GM18517 (cell line): ENCODE measurements around the gene WFIKKN2.
"Not testable (repeated sequence)": the region's sequence is repeated elsewhere in the genome, so short reads cannot be mapped to it uniquely, and the experiment has no call there.

Source experiments
- ATAC-seq: cut with Tn5 transposase; IDR thresholded peaks from one replicate; pipeline ENCODE4 v1.9.1; 2021; ENCODE audit warnings: mild to moderate bottlenecking, moderate library complexity; ENCODE audit not compliant: unreplicated experiment

Gene WFIKKN2

DNA sequence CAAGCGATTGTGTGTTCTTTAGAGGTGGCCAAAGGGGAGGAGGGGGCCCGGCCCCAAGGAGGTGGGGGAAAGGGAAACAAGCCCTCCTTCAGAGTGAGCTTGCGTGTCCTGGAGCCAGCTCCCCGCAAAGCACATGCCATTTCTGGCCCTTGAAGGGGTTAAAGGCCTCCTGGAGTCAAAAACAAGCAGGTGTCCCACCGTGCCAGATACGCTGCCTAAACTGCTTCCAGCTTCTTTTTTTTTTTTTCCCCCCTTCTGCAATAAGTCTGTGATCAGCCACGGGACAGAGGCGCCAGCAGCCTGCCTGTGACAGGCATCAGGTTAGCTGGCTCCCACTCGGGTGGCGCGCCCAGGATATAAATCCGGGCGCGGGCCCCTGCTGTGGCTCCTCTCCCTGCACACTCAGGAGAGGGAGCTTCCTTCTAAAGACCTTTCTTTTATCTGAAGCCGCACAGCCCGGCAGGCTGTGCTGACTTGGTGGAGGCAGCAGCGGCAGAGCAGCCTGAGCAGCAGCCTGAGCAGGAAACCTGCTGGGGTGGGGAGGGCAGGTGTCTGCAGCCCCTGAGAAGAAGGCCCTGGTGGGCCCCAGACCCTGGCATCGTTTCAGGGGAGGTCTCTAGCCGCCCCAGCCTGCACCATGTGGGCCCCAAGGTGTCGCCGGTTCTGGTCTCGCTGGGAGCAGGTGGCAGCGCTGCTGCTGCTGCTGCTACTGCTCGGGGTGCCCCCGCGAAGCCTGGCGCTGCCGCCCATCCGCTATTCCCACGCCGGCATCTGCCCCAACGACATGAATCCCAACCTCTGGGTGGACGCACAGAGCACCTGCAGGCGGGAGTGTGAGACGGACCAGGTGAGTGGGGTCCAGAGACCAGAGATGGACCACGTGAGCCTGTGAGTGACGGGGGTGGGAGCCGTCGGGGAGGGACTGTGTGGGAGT is at the start of gene WFIKKN2:
Gene WFIKKN2 (plus strand): TSS at position 286 of the 934 bp plus-strand sequence. CDS start 352 bp downstream, at position 638.
- no peak for ATAC-seq

DNA sequence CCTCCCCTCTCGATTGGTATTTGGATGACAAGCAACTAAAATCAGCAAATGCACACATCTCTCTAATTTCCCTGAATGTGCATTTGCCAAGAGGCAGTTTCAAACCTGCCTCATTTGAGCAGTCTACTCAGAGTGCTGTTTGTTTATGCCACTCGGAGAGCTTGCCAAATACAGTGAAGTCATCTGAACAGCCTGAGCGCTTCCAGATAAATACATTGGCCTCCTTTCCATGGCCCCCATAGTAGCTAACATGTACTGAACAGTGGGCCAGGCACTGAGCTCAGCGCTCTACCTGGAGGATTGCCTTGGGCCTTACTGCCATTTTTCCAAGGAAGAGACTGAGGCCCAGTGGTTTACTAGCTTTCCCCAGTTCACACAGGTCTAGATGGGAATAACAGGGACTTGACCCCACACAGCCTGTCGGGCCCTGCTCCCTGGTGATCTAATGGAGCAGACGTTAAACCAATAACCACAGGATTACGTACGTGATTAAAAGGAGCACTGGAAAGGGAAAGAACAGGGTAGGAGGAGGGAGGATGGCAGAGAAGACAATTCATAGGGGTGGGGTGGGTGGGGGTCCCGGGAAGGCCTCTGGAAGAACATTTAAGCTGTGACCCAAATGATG is 49.3 kb upstream of the WFIKKN2 start:
- no peak for ATAC-seq

DNA sequence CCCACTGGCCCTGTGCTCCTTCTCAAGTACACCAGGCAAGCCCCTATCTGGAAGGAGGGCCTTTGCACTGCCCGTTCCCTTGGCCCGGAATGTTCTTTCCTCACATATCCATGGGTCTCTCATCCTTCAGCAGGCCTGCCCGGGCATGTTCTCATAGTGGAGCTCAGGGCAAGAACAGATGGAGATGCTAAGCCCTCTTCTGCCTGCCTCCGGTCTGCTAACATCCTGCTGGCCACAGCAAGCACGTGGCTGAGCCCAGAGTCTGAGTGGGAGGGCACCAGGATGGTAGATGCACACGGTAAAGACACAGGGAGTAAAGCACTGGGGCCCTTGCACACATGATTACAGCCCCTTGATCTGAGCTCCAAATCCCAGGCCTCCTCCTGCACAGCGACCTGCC is 48.3 kb upstream of the WFIKKN2 start:
- no peak for ATAC-seq

- no peak for ATAC-seq
These were observed 44.8 kb upstream of the WFIKKN2 start for GRCh38 chr17:50790618-50791017.

DNA sequence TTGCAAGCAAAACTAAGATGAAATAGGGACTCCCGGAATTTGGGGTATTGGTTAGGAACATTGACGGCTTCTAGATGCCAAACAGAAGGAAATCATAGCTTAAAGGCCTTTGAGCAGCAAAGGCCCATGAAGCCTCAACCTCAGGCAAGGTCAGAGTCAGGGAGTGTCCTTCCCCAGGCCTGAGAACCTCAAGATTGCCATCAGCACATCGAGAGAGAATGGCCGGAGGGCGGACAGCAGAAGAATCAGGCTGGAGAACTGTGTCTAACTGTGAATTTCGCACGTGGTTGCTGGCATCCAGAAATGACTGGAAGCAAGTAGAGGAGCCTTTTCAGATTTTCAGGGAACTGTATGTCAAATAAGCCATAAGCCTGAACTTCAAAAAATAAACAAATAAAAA is 43.3 kb upstream of the WFIKKN2 start:
- no peak for ATAC-seq

GRCh38 chr17:50793007-50793406 is 42.4 kb upstream of the WFIKKN2 start:
- no peak for ATAC-seq

DNA sequence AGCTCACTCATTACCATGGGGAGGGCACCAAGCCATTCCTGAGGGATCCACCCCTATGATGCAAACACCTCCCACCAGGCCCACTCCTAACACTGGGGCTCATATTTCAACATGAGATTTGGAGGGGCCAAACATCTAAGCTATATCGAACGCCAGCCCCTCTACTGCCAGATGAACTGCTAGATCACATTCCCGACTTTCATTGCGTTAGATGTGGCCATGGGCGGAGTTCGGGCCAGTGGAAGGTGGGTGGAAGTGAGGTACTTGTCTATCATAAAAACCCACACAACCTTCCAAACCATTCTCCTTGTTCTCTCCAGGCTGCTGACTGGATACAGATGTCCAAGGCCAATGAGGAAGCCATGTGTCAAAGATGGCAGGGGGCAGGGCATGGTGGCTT is 41.0 kb upstream of the WFIKKN2 start:
- no peak for ATAC-seq

- no peak for ATAC-seq
These were observed 38.1 kb upstream of the WFIKKN2 start for GRCh38 chr17:50797135-50797810.

- no peak for ATAC-seq
These were observed 36.7 kb upstream of the WFIKKN2 start for GRCh38 chr17:50798424-50799288.

DNA sequence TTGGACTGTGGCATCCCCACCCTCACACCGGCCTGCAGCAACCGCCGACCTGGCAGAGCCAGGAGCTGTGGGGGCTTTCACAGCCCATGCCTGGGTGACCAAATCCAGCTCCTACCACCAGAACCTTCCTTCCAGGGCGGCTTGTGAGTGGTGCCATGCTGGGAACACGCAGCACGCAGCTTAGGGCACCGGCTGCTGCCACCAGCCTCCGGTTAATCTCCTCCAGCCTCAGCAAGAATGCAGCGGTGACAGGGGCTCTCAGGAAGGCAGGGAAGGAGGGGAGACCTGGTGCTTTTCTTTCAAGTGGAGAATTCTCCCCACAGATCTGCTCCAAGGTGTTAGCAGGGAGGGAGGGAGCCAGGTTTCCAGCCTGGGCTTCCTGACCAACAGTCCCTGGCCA is 35.8 kb upstream of the WFIKKN2 start:
- no peak for ATAC-seq

DNA sequence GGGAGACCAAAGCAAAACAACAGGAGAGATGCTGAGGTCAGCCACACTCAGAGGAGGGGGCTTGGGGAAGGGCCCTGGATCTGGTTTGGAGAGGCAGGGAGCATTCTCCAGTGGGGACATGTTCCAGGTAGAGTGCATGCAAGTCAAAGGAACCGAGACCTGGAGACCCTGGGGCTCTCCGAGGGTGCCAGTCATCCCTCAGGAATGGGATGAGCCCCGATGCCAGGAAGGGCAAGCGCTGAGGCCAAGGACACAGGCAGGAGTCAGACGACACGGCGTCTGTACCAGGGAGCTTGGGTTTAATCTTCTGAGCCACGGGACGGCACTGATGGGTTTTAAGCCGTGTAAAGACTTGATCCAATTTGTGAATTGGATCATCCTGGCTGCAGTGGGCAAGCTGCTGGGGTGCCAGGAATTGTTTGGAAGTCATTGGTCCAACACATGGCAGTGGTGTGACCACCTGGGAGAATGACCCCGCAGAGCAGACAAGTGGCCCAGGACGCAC is 35.1 kb upstream of the WFIKKN2 start:
- no peak for ATAC-seq

DNA sequence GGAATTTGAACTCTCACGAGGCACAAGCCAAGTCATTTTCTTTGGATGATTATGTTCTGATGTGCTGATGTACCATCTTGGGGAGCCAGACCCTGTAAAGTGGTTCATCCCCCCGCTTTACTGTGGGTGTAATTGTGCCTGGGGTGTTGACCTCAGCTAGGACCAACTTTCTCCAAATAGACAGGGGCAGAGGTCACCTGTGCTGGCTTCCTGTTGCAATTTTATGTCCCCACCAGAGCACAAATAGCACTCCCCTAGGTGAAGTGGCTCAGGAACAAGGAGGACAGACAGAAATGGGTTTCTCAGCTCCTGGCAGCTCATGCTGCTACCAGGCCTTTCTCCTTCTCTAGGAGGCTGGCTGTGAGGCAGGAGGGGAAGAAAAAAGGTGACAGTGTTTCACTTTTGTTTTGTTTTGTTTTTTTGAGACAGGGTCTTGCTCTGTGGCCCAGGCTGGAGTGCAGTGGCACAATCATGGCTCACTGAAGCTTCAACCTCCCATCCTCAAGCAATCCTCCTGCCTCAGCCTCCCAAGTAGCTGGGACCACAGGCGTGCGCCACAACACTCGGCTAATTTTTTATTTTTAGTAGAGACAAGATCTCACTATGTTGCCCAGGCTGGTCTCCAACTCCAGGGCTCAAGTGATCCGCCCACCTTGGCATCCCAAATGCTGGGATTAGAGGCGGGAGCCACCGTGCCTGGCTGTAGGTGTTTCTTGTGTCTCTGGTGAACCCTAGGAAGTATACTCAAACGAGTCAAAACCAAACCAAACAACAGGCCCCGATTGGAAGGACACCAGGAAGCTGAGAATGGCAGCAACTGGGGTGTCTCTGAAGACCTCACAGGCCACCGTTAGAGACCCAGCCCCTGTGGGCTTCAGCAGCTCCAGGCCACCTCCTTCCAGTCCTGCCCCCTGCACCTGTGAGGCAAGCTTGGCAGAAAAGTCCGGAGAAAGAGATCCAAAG is 32.5 kb upstream of the WFIKKN2 start:
- ATAC-seq: no peak

DNA sequence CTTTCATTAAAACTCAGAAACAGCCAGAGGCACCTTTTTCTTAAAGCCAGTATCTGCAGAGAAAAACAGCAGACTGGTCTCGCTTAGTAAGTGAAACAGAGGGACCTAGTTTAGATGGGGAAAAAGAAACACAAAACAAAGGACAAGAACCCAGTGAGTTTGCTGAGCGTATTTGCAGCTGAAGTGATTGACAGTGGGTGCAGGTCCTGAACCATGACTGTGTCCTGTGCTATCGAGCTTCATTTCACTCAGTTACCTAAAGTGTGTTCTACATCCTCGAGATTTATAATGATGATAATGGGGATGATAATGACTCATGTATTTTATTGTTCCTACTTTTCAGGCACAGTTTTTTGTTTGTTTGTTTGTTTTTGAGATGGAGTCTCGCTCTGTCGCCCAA is 31.7 kb upstream of the WFIKKN2 start:
- ATAC-seq: no peak

DNA sequence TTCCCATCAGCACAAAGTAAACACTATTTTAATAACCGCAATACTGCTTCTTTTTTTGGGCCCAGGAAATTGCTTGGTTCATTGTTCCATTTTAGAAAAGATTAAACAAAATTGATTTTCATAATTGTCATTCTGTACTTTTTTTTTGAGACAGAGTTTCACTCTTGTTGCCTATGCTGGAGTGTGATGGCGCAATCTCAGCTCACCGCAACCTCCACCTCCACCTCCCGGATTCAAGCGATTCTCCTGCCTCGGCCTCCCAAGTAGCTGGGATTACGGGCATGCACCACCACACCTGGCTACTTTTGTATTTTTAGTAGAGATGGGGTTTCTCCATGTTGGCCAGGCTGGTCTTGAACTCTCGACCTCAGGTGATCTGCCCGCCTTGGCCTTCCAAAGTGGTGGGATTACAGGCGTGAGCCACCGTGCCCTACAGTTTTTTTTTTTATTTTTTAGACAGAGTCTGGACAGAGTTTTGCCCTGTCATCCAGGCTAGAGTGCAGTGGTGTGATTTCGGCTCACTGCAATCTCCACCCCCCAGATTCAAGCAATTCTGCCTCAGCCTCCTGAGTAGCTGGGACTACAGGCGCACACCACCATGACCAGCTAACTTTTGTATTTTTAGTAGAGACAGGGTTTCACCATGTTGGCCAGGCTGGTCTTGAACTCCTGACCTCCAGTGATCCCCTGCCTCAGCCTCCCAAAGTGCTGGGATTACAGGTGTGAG is 30.5 kb upstream of the WFIKKN2 start:
- not testable (repeated sequence) for ATAC-seq

DNA sequence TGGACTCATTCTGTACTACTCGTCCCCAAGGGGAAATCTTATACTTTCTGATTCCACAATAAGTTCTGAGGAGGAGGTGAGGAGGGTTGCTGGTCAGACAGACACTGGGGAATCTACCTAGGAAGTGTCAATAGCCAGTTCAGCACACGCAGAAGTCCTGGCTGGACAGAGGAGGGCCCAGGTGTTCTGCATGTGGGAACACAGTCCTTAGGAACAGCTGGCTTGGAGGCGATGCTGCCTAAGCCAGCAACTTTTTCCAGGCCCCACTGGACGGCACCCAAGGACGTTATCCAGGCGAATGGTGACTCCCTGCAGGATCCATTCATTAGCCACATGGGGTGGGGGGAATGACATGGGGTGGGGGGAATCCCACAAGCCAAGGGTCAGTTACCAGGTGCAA is 29.9 kb upstream of the WFIKKN2 start:
- ATAC-seq: no peak

- ATAC-seq: no peak
These were observed 29.2 kb upstream of the WFIKKN2 start for GRCh38 chr17:50806141-50806643.

- no peak for ATAC-seq
These were observed 28.4 kb upstream of the WFIKKN2 start for GRCh38 chr17:50807009-50807408.

- no peak for ATAC-seq
These were observed 27.7 kb upstream of the WFIKKN2 start for GRCh38 chr17:50807675-50808074.

DNA sequence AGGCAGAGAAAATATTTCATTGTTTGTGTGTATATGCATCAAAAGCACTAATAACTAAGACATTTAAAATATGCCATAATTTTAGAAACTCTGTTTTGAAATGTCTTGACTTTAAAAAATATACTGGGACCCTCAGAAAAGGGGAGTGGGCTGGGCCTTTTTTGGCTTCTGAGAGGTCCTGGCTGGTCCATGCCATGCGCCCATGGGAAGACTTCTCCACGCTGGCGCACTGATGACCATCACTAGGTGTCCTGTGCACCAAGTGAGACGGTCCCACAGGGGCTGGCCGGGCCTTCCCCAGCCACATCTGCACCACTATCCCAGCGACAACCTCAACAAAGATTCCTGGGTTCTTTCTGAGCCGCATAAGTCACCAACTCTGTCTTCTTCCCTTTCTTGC is 27.0 kb upstream of the WFIKKN2 start:
- ATAC-seq: no peak
